NCI-H1048 (cell line): ENCODE measurements around the gene OR11H12.
"Not testable (repeated sequence)": the region's sequence is repeated elsewhere in the genome, so short reads cannot be mapped to it uniquely, and the experiment has no call there.

Source experiments
- DNase-seq: peaks from one replicate; lab custom pipeline; 2025; lab: John Stamatoyannopoulos, UW

Gene OR11H12

GRCh38 chr14:18600817-18601216 lies at the start of gene OR11H12:
TSS of gene OR11H12 (plus strand) at chr14:18601117. CDS start at chr14:18601117, 0 bp downstream.
- DNase-seq, result not testable (repeated sequence)

GRCh38 chr14:18582908-18583307 lies 18.0 kb upstream of the OR11H12 start:
- DNase-seq, result not testable (repeated sequence)

GRCh38 chr14:18626610-18627213 lies 25.8 kb downstream of the OR11H12 start:
- not testable (repeated sequence) for DNase-seq

GRCh38 chr14:18636066-18636465 lies 35.1 kb downstream of the OR11H12 start:
- not testable (repeated sequence) for DNase-seq

GRCh38 chr14:18638032-18638431 lies 37.1 kb downstream of the OR11H12 start:
- not testable (repeated sequence) for DNase-seq

GRCh38 chr14:18638785-18639184 lies 37.9 kb downstream of the OR11H12 start:
- not testable (repeated sequence) for DNase-seq

- not testable (repeated sequence) for DNase-seq
Measured at GRCh38 chr14:18646075-18646730, 45.3 kb downstream of the OR11H12 start.
